Ovary (tissue), 9 donors: ENCODE measurements around the gene TNFAIP6. TPM values are rescaled to one million over a fixed set of nuclear protein-coding genes. Genes with fewer than 3 reads are reported as not detected.

ENCODE experiments used
- DNase-seq, 5 donors: peaks; one replicate each; pipeline ENCODE4 v3.0.0-alpha.2; 2019 to 2020
- H3K27ac ChIP-seq, 2 donors: fragments of 200-600 bp; one replicate each; pipeline versions ENCODE4 v1.5.1 to v1.8.0; 2019 to 2022
- H3K27me3 ChIP-seq: fragments of 200-600 bp; one replicate; pipeline ENCODE4 v1.8.0; 2022
- H3K36me3 ChIP-seq: fragments of 200-600 bp; sonication (generic); one replicate; pipeline ENCODE4 v1.5.1; 2019
- H3K4me1 ChIP-seq: one replicate; pipeline ENCODE4 v1.8.1; 2013; ENCODE audit warnings: mild to moderate bottlenecking, moderate library complexity; ENCODE audit not compliant: insufficient read depth
- H3K4me3 ChIP-seq: fragments of 200-600 bp; sonication (generic); one replicate; pipeline ENCODE4 v1.5.1; 2017
- H3K9me3 ChIP-seq, 2 donors: fragments of 200-600 bp in 1 of 2; sonication (generic) in 1 of 2; one replicate each; pipeline versions ENCODE4 v1.5.1 to v1.8.1; 2013 to 2019; ENCODE audit warnings: mild to moderate bottlenecking in 1 of 2, moderate library complexity in 1 of 2
- EP300 ChIP-seq: sonication (generic); formaldehyde crosslinking; IDR thresholded peaks from one replicate; pipeline ENCODE4 v1.6.1; 2017; ENCODE audit warnings: antibody characterized with exemption
- POLR2A ChIP-seq: fragments of 450-650 bp; IDR thresholded peaks from one replicate; pipeline ENCODE4 v1.6.1; 2017; ENCODE audit warnings: antibody characterized with exemption, mild to moderate bottlenecking, moderate library complexity
- WGBS, 3 donors: extraction: QIAGEN DNeasy Blood & Tissue Kit in 1 of 3; methylation state at CpG; one replicate each; pipeline versions ENCODE4 v1.1.5 to v1.1.7; 2013 to 2017; 5-methylcytosine and 5-hydroxymethylcytosine counted together
- intact Hi-C, 4 donors: fragments of 100-400 bp; cut with DNase I; formaldehyde crosslinking; loops; one replicate each; pipeline versions ENCODE4 v1.11.0 to v1.15.1; 2022 to 2023
- polyA plus RNA-seq, 2 donors: library from polyadenylated mRNA; stranded (reverse); fragments of 200-250 nt in 1 of 2; fragments of 350-450 nt in 1 of 2; fragmentation: Illumina TruSeq in 1 of 2; extraction: RNeasy Lipid Tissue Mini Kit (QIAGEN cat#74804) in 1 of 2; gene quantifications; one replicate each; pipeline ENCODE4 v1.2.3, GENCODE V29; 2013 to 2014
- total RNA-seq, 7 donors: library from RNA; depleted of rRNA in 2 of 7; stranded (reverse); fragments of >200 nt in 2 of 7; fragmentation: NEBNext Ultra II Directional in 3 of 7; extraction: Animal tissue kit (Norgen Biotek cat#: 25700) in 3 of 7; gene quantifications; one replicate each; pipeline versions ENCODE4 v1.1.0 to v1.2.4, GENCODE V29; 2016 to 2023
- TF ChIP-seq, protein P1 (sequence below), 3 donors: fragments of 450-650 bp in 2 of 3; fragments of 200-600 bp in 1 of 3; IDR thresholded peaks; one replicate each; pipeline versions ENCODE4 v1.5.1 to v1.8.0; 2016 to 2022; ENCODE audit warnings: antibody characterized with exemption in 3 of 3, mild to moderate bottlenecking in 1 of 3
- donor health status: DM: no; HTN: no; CAD: no; lungs with moderate emphysema.
- donor health status: DM: no; HTN: no; CAD: no.
- donor health status: Bipolar disorder and iron deficiency.
- donor health status: DM: yes; HTN: yes; CAD: no.
- donor health status: DM: no; HTN: no; CAD: no.
- donor health status: DM: yes; HTN: yes; CAD: no.

Gene TNFAIP6
- total and polyA plus RNA-seq, 9 donors: 0.20 to 1.0 (median 0.28) TPM; not detected in 3

DNA sequence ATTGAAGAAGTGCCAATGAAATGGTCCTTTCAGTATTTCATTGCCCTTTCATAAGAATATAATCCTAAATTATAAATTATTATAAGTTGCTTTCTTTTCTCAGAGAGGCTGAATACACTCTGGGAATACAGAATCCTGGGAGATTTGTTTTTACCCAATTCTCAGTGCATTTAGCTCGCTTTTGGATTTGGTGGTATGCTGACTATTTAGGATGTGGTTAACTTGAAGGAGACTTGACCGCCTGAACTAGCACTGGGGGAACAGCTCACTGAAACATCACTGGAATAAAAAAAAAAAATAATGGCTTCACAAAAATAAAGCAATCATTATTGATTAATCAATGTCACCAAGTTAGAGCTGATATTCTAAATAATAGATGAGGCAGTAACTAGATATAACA lies 10.2 kb downstream of the TNFAIP6 start:
- DNase-seq: no peak
- no peaks in the 10 kb centered on the region for H3K27me3 ChIP-seq
- WGBS, 3 donors: 86 to 88% (median 87%) methylated on average over 2 of the region's 2 CpGs
- H3K9me3 ChIP-seq: no peaks in the 10 kb centered on the region
- no peaks in the 10 kb centered on the region for H3K36me3 ChIP-seq
- no peak overlapping the region for H3K4me3 ChIP-seq
- TF ChIP-seq EP300 (no peak), POLR2A (no peak)
- TF ChIP-seq, protein P1, sequence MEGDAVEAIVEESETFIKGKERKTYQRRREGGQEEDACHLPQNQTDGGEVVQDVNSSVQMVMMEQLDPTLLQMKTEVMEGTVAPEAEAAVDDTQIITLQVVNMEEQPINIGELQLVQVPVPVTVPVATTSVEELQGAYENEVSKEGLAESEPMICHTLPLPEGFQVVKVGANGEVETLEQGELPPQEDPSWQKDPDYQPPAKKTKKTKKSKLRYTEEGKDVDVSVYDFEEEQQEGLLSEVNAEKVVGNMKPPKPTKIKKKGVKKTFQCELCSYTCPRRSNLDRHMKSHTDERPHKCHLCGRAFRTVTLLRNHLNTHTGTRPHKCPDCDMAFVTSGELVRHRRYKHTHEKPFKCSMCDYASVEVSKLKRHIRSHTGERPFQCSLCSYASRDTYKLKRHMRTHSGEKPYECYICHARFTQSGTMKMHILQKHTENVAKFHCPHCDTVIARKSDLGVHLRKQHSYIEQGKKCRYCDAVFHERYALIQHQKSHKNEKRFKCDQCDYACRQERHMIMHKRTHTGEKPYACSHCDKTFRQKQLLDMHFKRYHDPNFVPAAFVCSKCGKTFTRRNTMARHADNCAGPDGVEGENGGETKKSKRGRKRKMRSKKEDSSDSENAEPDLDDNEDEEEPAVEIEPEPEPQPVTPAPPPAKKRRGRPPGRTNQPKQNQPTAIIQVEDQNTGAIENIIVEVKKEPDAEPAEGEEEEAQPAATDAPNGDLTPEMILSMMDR (IDR thresholded peaks at IDR 0.05): no peak
- intact Hi-C loops: no loop called here
- H3K4me1 ChIP-seq: no peaks in the 10 kb centered on the region
- H3K27ac ChIP-seq: no peak overlapping the region

DNA sequence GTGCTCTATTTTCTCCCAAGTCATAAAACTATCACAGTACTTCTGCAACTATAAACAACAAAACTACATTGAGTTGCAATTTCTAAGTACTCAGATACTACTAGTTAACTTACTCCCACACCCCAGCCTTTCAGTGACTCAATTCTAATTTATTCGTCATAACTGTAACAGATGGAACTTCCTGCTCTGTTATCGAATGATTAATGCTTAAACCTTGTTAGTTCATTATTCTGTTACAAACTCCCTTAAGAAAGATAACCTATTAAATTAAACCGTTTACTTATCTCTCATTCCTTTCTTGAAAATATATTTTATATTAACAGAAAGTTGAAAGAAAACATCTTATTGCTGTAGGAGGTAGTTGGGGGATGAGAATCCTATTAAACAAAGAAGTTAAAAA lies 17.0 kb downstream of the TNFAIP6 start:
- no peak for DNase-seq
- H3K9me3 ChIP-seq: no peaks in the 10 kb centered on the region
- H3K27ac ChIP-seq: no peak overlapping the region
- no peaks in the 10 kb centered on the region for H3K27me3 ChIP-seq
- no peaks in the 10 kb centered on the region for H3K36me3 ChIP-seq
- no peaks in the 10 kb centered on the region for H3K4me1 ChIP-seq
- TF ChIP-seq, protein P1 (IDR thresholded peaks at IDR 0.05): no peak
- TF ChIP-seq EP300 (no peak), POLR2A (no peak)
- intact Hi-C loops: no loop called here
- no peak overlapping the region for H3K4me3 ChIP-seq
- 2 to 5% (median 2%) methylated on average over 3 of the region's 3 CpGs for WGBS, 3 donors

DNA sequence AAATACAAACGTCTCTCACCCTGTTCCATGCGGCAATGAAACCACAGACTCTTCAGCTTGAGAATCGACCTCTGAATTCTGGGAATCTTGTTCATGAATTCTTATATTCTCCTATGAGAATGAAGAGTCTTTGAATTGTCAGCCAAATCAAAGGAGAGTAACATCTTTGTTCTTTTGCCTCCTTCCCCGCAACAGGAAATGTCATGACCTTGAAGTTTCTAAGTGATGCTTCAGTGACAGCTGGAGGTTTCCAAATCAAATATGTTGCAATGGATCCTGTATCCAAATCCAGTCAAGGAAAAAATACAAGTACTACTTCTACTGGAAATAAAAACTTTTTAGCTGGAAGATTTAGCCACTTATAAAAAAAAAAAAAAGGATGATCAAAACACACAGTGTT lies 21.8 kb downstream of the TNFAIP6 start:
- Histone ChIP-seq H3K36me3 (no peaks in the 10 kb centered on the region), H3K4me3 (no peak overlapping the region), H3K27ac (no peak overlapping the region), H3K9me3 (no peaks in the 10 kb centered on the region), H3K27me3 (no peaks in the 10 kb centered on the region), H3K4me1 (no peaks in the 10 kb centered on the region)
- intact Hi-C loops: no loop called here
- TF ChIP-seq POLR2A: no peak
- no peak for TF ChIP-seq EP300
- TF ChIP-seq, protein P1 (IDR thresholded peaks at IDR 0.05): no peak
- WGBS, 3 donors: 40 to 58% (median 43%) methylated on average over 4 of the region's 4 CpGs
- DNase-seq: no peak

DNA sequence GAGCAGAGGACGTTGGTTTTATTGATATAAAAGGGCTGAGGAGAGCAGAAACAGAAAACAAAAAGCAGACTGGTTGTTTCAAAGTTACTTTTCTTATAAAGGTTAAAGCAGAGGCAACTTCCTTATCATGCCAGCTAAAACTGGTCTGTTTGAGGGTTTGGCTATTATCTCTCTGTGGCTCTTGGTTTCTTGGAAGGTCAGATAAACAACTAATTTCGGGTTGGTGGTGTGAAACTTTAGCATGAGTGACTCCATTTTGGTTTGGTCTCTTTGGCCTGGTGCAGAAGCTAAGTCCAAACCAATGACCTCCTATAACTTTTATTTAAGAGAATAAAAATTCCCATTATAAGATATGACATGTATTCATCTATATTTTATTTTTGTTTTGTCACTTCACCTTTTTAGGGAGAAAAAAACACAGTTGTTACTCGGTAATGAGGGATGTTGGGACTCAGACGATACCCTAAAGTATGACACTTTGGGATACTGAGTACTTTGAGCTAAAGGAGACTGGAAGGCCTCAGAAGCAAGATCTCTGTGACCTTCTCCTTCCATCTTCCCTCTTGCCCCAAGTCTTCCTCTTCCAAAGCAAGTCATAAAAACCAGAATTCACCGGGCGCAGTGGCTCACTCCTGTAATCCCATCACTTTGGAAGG lies 23.3 kb downstream of the TNFAIP6 start:
- Histone ChIP-seq H3K4me3 (no peak overlapping the region), H3K4me1 (no peaks in the 10 kb centered on the region), H3K27ac (no peak overlapping the region), H3K36me3 (no peaks in the 10 kb centered on the region), H3K27me3 (no peaks in the 10 kb centered on the region), H3K9me3 (no peaks in the 10 kb centered on the region)
- TF ChIP-seq EP300: no peak
- no peak for TF ChIP-seq POLR2A
- TF ChIP-seq, protein P1 (IDR thresholded peaks at IDR 0.05): no peak
- 69 to 76% (median 72%) methylated on average over 6 of the region's 6 CpGs for WGBS, 3 donors
- intact Hi-C loops: no loop called here
- no peak for DNase-seq
